Cardiac muscle cell (in vitro differentiated cells and primary cell): Measurements from ENCODE around the gene CLIC2. TPM values are rescaled to one million over a fixed set of nuclear protein-coding genes. Genes with fewer than 3 reads are reported as not detected.
"Not testable (repeated sequence)": the region's sequence is repeated elsewhere in the genome, so short reads cannot be mapped to it uniquely, and the experiment has no call there.

Experiments
- DNase-seq, 2 donors: peaks; one replicate each; pipeline versions ENCODE4 v3.0.0 to v3.0.0-alpha.2; 2010 to 2017; ENCODE audit warnings: low read depth in 1 of 2, low spot score in 1 of 2
- H3K27ac ChIP-seq: fragments of 200-600 bp; sonication (generic); 2 replicates; pipeline ENCODE4 v1.5.1; 2016
- H3K27me3 ChIP-seq: fragments of 200-600 bp; sonication (generic); 2 replicates; pipeline ENCODE4 v1.6.0; 2016; ENCODE audit warnings: control low read depth
- H3K36me3 ChIP-seq: fragments of 200-600 bp; sonication (generic); 2 replicates; pipeline ENCODE4 v1.5.1; 2016; ENCODE audit warnings: control low read depth
- H3K4me1 ChIP-seq: fragments of 200-600 bp; sonication (generic); 2 replicates; pipeline ENCODE4 v1.8.1; 2017; ENCODE audit warnings: low read depth, mild to moderate bottlenecking, mixed run types
- H3K4me3 ChIP-seq: fragments of 200-600 bp; sonication (generic); 2 replicates; pipeline ENCODE4 v1.5.1; 2016; ENCODE audit warnings: mild to moderate bottlenecking
- H3K9me3 ChIP-seq: fragments of 200-600 bp; sonication (generic); 2 replicates; pipeline ENCODE4 v1.5.1; 2017; ENCODE audit warnings: low read depth, mild to moderate bottlenecking, control low read depth
- polyA plus RNA-seq: library from polyadenylated mRNA; unstranded; fragments of >200 nt; fragmentation: Nextera tagmentation; extraction: Ambion mirVana; gene quantifications from 2 replicates; pipeline ENCODE4 v1.2.1, GENCODE V29; 2016
- total RNA-seq: library from RNA; depleted of rRNA; stranded (reverse); fragments of >200 nt; gene quantifications from 2 replicates; pipeline ENCODE4 v1.2.3, GENCODE V29; 2016
- TF ChIP-seq, protein P1 (sequence below): IDR thresholded peaks from 2 replicates; pipeline ENCODE4 v1.5.1; 2012; ENCODE audit warnings: low read depth, mild to moderate bottlenecking, low read length

The CLIC2 gene
- total RNA-seq = 0.06 TPM in 1 of 2 replicates, not detected in the other
- polyA plus RNA-seq = 2.4 TPM in 1 of 2 replicates, not detected in the other

GRCh38 chrX:155334486-155335336, at the start of gene CLIC2:
Gene CLIC2, minus strand, starts transcription at chrX:155334614. Its CDS starts 187 bp downstream, at chrX:155334427.
- DNase-seq = peak in 1 of 2 donors; percentile 78
- H3K4me1 ChIP-seq = no peaks in the 10 kb centered on the region
- no peak within 1 kb of the TSS for H3K27ac ChIP-seq
- H3K27me3 ChIP-seq = no peaks in the 10 kb centered on the region
- TF ChIP-seq, protein P1, sequence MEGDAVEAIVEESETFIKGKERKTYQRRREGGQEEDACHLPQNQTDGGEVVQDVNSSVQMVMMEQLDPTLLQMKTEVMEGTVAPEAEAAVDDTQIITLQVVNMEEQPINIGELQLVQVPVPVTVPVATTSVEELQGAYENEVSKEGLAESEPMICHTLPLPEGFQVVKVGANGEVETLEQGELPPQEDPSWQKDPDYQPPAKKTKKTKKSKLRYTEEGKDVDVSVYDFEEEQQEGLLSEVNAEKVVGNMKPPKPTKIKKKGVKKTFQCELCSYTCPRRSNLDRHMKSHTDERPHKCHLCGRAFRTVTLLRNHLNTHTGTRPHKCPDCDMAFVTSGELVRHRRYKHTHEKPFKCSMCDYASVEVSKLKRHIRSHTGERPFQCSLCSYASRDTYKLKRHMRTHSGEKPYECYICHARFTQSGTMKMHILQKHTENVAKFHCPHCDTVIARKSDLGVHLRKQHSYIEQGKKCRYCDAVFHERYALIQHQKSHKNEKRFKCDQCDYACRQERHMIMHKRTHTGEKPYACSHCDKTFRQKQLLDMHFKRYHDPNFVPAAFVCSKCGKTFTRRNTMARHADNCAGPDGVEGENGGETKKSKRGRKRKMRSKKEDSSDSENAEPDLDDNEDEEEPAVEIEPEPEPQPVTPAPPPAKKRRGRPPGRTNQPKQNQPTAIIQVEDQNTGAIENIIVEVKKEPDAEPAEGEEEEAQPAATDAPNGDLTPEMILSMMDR = no peak
- no peaks in the 10 kb centered on the region for H3K36me3 ChIP-seq
- no peaks in the 10 kb centered on the region for H3K9me3 ChIP-seq
- no peak within 1 kb of the TSS for H3K4me3 ChIP-seq

DNA sequence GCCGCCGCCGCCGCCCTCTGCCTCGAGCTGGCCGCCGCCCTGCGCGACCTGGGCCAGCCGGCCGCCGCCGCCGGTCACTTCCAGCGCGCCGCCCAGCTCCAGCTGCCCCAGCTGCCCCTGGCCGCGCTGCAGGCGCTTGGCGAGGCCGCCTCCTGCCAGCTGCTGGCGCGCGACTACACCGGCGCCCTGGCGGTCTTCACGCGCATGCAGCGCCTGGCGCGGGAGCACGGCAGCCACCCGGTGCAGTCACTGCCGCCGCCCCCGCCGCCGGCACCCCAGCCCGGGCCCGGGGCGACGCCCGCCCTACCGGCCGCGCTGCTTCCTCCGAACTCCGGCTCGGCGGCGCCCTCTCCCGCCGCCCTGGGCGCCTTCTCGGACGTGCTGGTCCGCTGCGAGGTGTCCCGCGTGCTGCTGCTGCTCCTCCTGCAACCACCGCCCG, 48.1 kb upstream of the CLIC2 start:
- H3K36me3 ChIP-seq, DNase-seq: not testable (repeated sequence)

DNA sequence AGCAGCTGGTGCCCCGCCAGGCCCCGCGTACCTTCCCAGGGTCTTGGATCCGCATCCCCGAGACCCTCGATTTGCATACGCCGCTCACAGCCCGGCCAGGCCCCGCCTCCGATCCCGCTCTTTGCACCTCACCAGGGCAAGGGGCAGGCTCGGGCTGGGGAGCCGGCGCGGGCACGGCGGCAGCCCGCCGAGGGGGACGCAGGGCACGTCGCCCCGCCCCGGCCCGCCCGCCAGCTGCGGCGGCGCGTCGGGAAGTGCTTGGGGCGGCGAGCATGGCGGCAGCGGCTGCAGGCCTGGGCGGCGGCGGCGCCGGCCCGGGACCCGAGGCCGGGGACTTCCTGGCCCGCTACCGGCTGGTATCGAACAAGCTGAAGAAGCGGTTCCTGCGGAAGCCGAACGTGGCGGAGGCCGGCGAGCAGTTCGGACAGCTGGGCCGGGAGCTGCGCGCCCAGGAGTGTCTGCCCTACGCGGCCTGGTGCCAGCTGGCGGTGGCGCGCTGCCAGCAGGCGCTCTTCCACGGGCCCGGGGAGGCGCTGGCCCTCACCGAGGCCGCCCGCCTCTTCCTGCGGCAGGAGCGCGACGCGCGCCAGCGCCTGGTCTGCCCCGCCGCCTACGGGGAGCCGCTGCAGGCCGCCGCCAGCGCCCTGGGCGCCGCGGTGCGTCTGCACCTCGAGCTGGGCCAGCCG, 47.6 kb upstream of the CLIC2 start, which contains the start of gene F8A2:
Gene F8A2, plus strand, starts transcription at position 253 of the 686 bp plus-strand sequence. Its CDS starts 20 bp downstream, at position 273.
- not testable (repeated sequence) for H3K4me3 ChIP-seq, H3K27ac ChIP-seq, H3K36me3 ChIP-seq, H3K9me3 ChIP-seq, DNase-seq, H3K4me1 ChIP-seq, H3K27me3 ChIP-seq

More for the DNA sequence above, 48.1 kb upstream of the CLIC2 start:
- not testable (repeated sequence) for H3K9me3 ChIP-seq, H3K4me1 ChIP-seq, H3K27me3 ChIP-seq, H3K4me3 ChIP-seq, H3K27ac ChIP-seq

- not testable (repeated sequence) for DNase-seq, H3K36me3 ChIP-seq, H3K4me1 ChIP-seq, H3K4me3 ChIP-seq, H3K9me3 ChIP-seq, H3K27ac ChIP-seq, H3K27me3 ChIP-seq
Observed at GRCh38 chrX:155379802-155380201, 45.4 kb upstream of the CLIC2 start.

GRCh38 chrX:155373777-155374458, 39.5 kb upstream of the CLIC2 start:
- not testable (repeated sequence) for H3K4me3 ChIP-seq, H3K9me3 ChIP-seq, H3K36me3 ChIP-seq, H3K27me3 ChIP-seq, DNase-seq, H3K4me1 ChIP-seq, H3K27ac ChIP-seq

DNA sequence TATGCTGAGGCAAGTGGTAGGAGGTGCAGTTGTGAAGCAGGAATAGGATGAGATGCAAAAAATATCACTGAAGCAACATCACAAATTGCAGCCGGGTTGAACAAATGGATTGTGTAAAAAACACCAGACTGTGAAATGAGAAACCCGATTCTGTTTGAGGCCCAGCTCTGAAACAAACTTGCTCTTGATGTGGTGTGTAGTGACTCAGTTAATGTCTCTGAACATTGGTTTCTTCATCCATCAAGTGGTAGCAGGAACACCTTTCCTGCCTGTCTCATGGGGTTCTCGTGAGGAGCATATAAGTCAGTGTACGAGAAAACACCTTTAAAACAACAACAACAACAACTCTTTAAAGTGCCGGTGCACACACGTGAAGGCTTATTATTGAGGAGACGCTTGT, 29.3 kb upstream of the CLIC2 start:
- DNase-seq, H3K9me3 ChIP-seq, H3K4me3 ChIP-seq, H3K27ac ChIP-seq, H3K27me3 ChIP-seq, H3K36me3 ChIP-seq, H3K4me1 ChIP-seq: not testable (repeated sequence)

DNA sequence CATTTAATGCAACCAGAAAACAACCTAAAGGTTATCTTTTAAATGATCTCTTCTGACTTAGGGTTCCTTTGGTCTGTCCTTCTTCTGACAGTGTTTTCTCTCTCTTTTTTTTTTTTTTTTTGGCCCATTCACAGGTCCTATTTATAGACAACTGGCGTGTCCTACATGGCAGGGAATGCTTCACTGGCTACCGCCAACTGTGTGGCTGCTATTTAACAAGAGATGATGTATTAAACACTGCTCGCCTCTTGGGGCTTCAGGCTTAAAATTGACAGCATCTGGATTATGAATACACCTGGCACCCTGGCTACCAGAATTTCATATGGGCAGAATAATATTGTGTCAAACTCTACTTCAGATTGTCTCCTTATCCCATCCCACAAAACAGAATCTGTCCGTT, 15.0 kb upstream of the CLIC2 start:
- not testable (repeated sequence) for H3K4me1 ChIP-seq, H3K4me3 ChIP-seq, H3K27me3 ChIP-seq, H3K27ac ChIP-seq, DNase-seq, H3K9me3 ChIP-seq, H3K36me3 ChIP-seq

- H3K27me3 ChIP-seq, H3K9me3 ChIP-seq, H3K36me3 ChIP-seq, DNase-seq, H3K4me1 ChIP-seq, H3K4me3 ChIP-seq, H3K27ac ChIP-seq: not testable (repeated sequence)
Observed at GRCh38 chrX:155345689-155346088, 11.3 kb upstream of the CLIC2 start.

DNA sequence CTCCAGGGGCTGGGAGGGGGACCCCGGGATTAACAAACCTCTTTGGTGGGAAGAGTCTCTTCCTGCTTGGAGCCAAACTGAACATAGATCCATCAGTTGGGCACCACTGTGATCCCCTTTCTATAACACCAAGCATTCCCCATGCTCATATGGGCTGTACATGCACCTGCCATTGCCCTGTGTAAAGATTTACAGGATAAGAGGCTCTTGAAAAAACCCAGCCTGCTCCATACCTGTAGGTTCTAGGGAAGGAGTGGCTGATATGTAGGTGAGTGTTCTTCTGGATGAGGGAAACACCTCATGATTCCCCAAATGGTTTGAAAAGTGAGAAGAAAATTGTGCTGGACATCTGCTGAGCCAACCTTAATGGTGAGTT, 911 bp upstream of the CLIC2 start:
- H3K4me1 ChIP-seq, H3K27me3 ChIP-seq, DNase-seq, H3K36me3 ChIP-seq, H3K27ac ChIP-seq, H3K4me3 ChIP-seq, H3K9me3 ChIP-seq: not testable (repeated sequence)
